ENCODE data around the gene TAS2R42.
A peak's percentile ranks its signal among the peaks of the same experiment; 100 is the strongest.

The TAS2R42 gene

GRCh38 chr12:11186837-11187236 lies at the start of gene TAS2R42:
Gene TAS2R42 (minus strand): TSS chr12:11186937. CDS start chr12:11186937, 0 bp downstream.
- DNase-seq = no peak

- DNase-seq = no peak
Observed at GRCh38 chr12:11233532-11233931, 46.8 kb upstream of the TAS2R42 start.

GRCh38 chr12:11228296-11228879 lies 41.7 kb upstream of the TAS2R42 start:
- DNase-seq = peak; percentile 39

- no peak for DNase-seq
Observed at GRCh38 chr12:11227373-11227772, 40.6 kb upstream of the TAS2R42 start.

GRCh38 chr12:11209113-11209512 lies 22.4 kb upstream of the TAS2R42 start:
- no peak for DNase-seq

GRCh38 chr12:11204173-11204572 lies 17.4 kb upstream of the TAS2R42 start:
- DNase-seq = no peak

GRCh38 chr12:11202811-11203210 lies 16.1 kb upstream of the TAS2R42 start:
- peak; percentile 32 for DNase-seq

- DNase-seq = no peak
Observed at GRCh38 chr12:11183011-11183410, 3.7 kb downstream of the TAS2R42 start.

GRCh38 chr12:11182529-11182928 lies 4.2 kb downstream of the TAS2R42 start:
- no peak for DNase-seq

- no peak for DNase-seq
Observed at GRCh38 chr12:11178250-11178649, 8.5 kb downstream of the TAS2R42 start.

GRCh38 chr12:11174022-11174421 lies 12.7 kb downstream of the TAS2R42 start:
- DNase-seq = no peak

- DNase-seq = peak; percentile 26
Observed at GRCh38 chr12:11171969-11172675, 14.6 kb downstream of the TAS2R42 start.

- peak; percentile 94 for DNase-seq
Observed at GRCh38 chr12:11171145-11171968, 15.4 kb downstream of the TAS2R42 start, which contains the start of gene SMIM10L1. Gene SMIM10L1 (plus strand): TSS chr12:11171194. CDS start chr12:11171357, 163 bp downstream.

- no peak for DNase-seq
Observed at GRCh38 chr12:11170810-11171144, 16.0 kb downstream of the TAS2R42 start.

GRCh38 chr12:11166300-11166699 lies 20.4 kb downstream of the TAS2R42 start:
- DNase-seq = no peak

GRCh38 chr12:11164384-11164783 lies 22.4 kb downstream of the TAS2R42 start:
- no peak for DNase-seq

- no peak for DNase-seq
Observed at GRCh38 chr12:11162502-11162901, 24.2 kb downstream of the TAS2R42 start.

- no peak for DNase-seq
Observed at GRCh38 chr12:11158885-11159444, 27.8 kb downstream of the TAS2R42 start.

- DNase-seq = no peak
Observed at GRCh38 chr12:11154400-11154925, 32.3 kb downstream of the TAS2R42 start.

- DNase-seq = no peak
Observed at GRCh38 chr12:11152725-11153124, 34.0 kb downstream of the TAS2R42 start.

GRCh38 chr12:11150832-11151231 lies 35.9 kb downstream of the TAS2R42 start:
- no peak for DNase-seq

GRCh38 chr12:11147420-11147819 lies 39.3 kb downstream of the TAS2R42 start:
- DNase-seq = no peak

- no peak for DNase-seq
Observed at GRCh38 chr12:11144297-11144696, 42.4 kb downstream of the TAS2R42 start.
